Activated CD8-positive, alpha-beta memory T cell treated with anti-CD3 and anti-CD28 coated beads, Interleukin-2, amount 50 U/mL, for 24 hours (primary cell): Measurements from ENCODE around the gene CALR3.
"Not testable (repeated sequence)": the region's sequence is repeated elsewhere in the genome, so short reads cannot be mapped to it uniquely, and the experiment has no call there.

Experiments
- DNase-seq: peaks from one replicate; pipeline ENCODE4 v3.0.0-alpha.2; 2020; ENCODE audit errors: extremely low read depth

Gene CALR3

DNA sequence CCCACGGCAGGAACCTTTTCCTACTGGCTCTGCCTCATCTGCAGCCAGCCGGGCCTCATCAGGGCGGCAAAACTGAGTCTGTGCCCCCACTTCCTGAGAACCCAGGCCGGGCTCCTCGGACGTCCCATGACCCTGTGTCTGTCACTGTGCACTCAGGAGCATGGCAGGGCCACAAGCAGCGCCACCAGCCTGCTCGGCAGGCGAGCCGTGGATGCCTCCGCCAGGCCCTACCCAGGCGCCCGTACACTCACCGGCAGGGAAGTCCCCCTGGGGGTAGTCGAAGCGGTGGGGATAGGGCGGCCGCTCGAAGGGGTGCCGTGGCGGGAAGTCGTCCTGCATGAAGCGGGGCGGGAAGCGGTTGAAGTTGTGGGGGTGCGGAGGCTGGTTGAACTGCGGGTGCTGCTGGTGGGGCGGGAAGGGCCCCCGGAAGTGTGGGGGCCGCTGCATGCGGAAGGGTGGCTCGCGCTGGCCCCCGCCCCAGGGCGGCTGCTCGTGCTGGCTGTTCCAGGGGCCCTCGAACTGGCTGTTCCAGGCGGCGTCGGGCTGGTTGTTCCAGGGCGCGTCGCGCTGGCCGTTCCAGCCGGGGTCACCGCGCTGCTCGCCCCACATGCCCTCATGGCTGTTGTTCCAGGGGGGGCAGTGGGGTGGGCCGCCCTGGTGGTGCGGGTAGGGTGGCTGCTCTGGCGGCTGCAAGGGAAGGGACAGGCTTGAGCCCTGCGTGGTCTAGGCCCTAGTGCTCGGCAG, 29.2 kb upstream of the CALR3 start:
- DNase-seq = no peak

DNA sequence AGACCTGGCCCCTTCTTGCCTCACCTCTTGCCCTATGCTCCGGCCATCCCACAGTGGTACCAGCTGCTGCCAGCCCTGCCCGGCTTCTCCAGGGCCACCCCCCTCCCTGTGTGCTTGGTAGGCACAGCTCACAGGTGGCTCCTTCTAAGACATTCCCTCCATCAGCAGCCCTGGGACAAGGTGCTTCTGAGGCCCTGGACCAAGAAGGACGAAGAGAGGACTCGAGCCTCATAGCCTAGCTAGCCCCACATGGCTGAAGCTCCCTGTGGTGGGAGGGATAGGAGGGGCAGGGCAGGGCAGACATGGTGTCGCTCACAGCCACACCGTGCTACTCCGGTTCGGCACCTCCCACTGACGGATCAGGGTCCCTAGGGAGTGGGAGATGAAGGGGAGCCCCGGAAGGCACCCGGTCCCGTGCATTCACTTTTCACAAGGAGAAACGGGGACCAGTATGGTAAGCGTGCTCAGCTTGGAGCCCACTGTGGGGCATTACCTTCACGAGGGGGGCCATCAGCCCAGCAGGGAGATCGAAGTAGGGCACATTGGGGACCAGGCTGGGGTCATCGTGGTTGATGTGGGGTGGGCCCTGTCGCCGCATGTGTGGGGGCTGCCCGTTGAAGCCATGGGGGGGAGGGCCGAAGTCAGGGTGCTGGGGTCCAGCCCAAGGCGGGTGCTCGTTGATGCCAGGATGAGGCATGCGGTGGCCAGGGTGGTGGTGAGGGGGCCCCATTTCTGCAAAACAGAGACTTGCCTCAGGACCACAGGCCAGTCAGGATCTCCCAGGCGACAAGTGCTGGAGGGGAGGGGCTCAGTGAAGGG, 26.8 kb upstream of the CALR3 start:
- no peak for DNase-seq

- DNase-seq = no peak
These were observed 25.8 kb upstream of the CALR3 start for GRCh38 chr19:16521715-16522289.

GRCh38 chr19:16520986-16521624, 25.1 kb upstream of the CALR3 start:
- DNase-seq = no peak

GRCh38 chr19:16520074-16520973, 24.4 kb upstream of the CALR3 start:
- no peak for DNase-seq

DNA sequence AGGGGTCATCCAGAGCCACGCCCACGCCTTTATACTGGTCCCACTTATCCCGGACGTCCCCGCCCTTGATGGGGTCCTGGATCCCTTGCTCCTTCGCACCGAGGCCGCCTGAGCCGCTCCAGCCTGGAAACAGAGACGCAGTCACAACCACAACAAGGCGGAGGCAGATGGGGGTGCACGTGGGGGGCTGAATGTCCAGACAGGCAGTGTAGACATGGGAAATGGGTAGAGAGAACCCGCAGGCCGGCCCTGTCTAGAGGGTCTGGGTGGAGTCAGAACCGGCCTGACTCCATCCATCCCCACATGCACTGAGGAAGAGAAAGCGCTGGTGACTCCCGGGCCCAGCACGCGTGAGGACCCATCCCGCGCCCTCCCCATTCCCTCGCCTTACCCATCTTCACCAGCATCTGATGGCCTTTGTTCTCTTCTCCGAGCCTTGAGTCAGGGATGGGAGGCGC, 23.3 kb upstream of the CALR3 start:
- no peak for DNase-seq

GRCh38 chr19:16518483-16519229, 22.7 kb upstream of the CALR3 start:
- DNase-seq = no peak

GRCh38 chr19:16518061-16518460, 22.1 kb upstream of the CALR3 start:
- DNase-seq = no peak

- DNase-seq = no peak
These were observed 21.1 kb upstream of the CALR3 start for GRCh38 chr19:16516923-16517610.

- no peak for DNase-seq
These were observed 20.4 kb upstream of the CALR3 start for GRCh38 chr19:16516381-16516780.

DNA sequence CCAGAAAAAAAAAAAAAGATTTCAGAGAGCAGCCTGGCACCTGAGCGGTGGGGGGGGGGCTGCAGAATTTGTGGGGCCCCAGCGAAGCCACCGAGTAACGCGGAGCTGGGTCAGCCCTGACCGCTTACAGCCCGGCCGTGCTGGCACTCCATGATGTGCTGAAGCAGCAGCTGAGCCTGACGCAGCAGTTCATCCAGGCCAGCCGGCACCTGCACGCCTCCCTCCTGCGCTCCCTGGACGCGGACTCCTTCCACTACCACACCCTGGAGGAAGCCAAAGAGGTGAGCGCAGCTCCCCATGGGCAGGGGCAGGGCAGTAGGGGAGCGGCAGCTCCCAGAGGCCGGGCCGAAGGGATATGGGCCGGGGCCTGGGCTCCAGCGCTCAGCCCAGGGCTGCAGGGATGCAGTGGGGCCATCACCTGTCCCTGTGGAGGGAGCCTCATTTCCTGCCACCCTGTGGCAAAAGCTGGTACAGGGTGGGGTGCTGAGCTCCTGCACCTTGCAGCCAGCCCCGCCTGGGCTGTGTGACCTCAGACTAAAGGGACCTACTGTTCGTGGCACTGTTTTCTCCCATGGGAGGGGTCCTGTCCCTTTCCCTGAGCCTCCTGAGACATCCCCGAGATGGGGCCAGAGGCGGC, 18.5 kb upstream of the CALR3 start:
- DNase-seq = no peak

DNA sequence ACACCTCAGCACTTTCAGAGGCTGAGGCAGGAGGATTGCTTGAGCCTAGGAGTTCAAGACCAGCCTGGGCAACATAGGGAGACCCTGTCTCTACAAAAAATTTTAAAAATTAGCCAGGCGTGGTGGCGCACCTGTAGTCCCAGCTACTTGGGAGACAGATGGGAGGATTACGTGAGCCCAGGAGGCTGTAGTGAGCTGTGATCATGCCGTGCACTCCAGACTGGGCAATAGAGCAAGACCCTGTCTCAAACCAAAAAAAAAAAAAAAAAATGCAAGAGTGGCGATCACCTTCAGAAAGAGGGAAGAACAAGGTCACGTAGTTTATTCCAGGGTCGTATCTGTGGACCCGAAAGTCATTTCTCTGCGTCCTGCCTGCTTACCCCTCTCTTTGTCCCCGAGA, 16.6 kb upstream of the CALR3 start:
- DNase-seq = not testable (repeated sequence)

- no peak for DNase-seq
These were observed 13.4 kb upstream of the CALR3 start for GRCh38 chr19:16509141-16510061.

GRCh38 chr19:16508546-16508945, 12.6 kb upstream of the CALR3 start:
- DNase-seq = no peak

- no peak for DNase-seq
These were observed 11.0 kb upstream of the CALR3 start for GRCh38 chr19:16506961-16507360.

GRCh38 chr19:16506161-16506560, 10.2 kb upstream of the CALR3 start:
- not testable (repeated sequence) for DNase-seq

- no peak for DNase-seq
These were observed 8.3 kb upstream of the CALR3 start for GRCh38 chr19:16504271-16504670.

DNA sequence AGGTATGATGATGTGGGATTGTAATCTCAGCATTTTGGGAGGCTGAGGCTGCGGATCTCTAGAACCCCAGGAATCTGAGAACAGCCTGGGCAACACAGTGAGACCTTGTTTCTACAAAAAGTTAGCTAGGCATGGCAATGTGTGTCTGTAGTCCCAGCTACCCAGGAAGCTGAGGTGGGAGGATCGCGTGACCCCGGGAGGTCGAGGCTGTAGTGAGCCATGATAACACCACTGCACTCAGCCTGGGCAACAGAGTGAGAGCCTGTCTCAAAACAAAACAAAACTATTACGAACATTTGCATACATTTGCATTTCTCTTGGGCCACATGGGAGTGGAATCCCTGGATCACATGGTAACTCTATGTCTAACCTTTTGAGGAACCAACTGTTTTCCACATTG, 1.9 kb upstream of the CALR3 start:
- no peak for DNase-seq
